Measurements from ENCODE around the gene PAH.

Gene PAH

DNA sequence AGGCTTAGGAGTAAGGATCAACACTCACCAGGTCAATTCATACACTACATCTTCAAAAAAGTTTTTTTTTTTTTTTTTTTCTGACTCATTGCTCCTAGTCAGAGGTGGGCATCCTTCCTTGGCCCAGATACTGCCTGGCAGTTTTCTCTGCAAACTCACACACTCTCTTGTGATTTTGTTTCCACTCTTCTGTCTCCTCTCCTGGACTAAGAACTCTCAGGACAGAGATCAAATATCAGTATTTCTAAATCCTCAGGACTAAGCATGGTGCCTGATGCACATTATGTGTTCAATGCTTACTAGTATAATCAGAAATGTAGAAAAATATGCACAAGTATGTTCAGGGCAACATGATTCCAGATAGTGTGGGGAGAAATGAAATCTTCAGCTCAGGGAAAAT is 10.2 kb upstream of the PAH start:
- TF ChIP-seq ZNF274 (IDR thresholded peaks at IDR 0.05; ENCODE audit: low read depth, low read length), result no peak
- H3K4me3 ChIP-seq (ENCODE audit: low read length), result no peak overlapping the region

DNA sequence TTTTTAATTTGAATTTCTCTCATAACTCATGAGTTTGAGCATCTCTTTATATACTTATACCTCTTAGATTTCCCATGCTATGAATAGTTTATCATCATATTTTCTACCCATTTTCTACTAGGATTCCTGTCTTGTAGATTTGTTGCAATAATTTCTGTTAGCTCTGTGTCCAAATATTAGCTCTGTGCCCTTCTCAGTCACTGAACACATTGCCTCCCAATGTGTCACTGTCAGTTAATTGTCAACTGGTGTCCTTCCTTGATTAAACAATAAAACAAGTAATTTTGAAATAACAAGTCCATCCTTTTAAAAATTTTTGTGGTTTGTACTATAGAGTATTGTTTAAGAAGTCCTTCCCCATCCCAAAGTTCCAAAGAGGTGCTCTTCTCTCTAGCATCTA is 4.2 kb upstream of the PAH start:
- H3K4me3 ChIP-seq (ENCODE audit: low read length), result no peak overlapping the region
- no peak for TF ChIP-seq ZNF274 (IDR thresholded peaks at IDR 0.05; ENCODE audit: low read depth, low read length)

- TF ChIP-seq ZNF274 (IDR thresholded peaks at IDR 0.05; ENCODE audit: low read depth, low read length), result no peak
- H3K4me3 ChIP-seq (ENCODE audit: low read length), result no peak overlapping the region
These were observed 3.2 kb upstream of the PAH start for GRCh38 chr12:102920271-102920670.

- H3K4me3 ChIP-seq (ENCODE audit: low read length), result no peak overlapping the region
- no peak for TF ChIP-seq ZNF274 (IDR thresholded peaks at IDR 0.05; ENCODE audit: low read depth, low read length)
These were observed 1.8 kb upstream of the PAH start for GRCh38 chr12:102918840-102919239.

GRCh38 chr12:102916252-102917025 is 605 bp downstream of the PAH start:
- TF ChIP-seq ZNF274 (IDR thresholded peaks at IDR 0.05; ENCODE audit: low read depth, low read length), result no peak

GRCh38 chr12:102913453-102914226 is 3.4 kb downstream of the PAH start:
- no peak for TF ChIP-seq ZNF274 (IDR thresholded peaks at IDR 0.05; ENCODE audit: low read depth, low read length)
- no peak overlapping the region for H3K4me3 ChIP-seq (ENCODE audit: low read length)

More at GRCh38 chr12:102916252-102917025, 605 bp downstream of the PAH start:
- H3K4me3 ChIP-seq (ENCODE audit: low read length), result no peak overlapping the region

- H3K4me3 ChIP-seq (ENCODE audit: low read length), result no peak overlapping the region
- no peak for TF ChIP-seq ZNF274 (IDR thresholded peaks at IDR 0.05; ENCODE audit: low read depth, low read length)
These were observed 4.8 kb downstream of the PAH start for GRCh38 chr12:102912258-102912657.

DNA sequence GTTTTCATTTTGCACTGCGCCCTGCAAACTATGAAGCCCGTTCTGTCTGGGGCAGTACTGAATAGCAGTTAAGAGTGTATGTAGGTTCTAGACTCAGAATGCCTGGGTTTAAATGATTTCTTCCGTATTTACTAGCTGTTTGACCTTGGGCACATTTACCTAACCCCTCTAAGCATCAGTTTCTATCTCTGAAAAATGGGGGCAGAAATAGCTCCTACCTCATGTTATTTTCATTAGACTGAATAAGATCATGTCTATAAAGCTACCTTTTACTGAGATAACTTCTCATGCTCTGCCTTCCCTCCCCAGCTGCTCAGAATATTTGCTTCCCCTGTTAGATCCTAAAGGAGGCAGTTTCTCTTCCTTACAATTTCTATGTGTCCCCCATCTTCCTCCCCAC is 5.7 kb downstream of the PAH start:
- TF ChIP-seq ZNF274 (IDR thresholded peaks at IDR 0.05; ENCODE audit: low read depth, low read length), result no peak
- H3K4me3 ChIP-seq (ENCODE audit: low read length), result no peak overlapping the region

- no peak overlapping the region for H3K4me3 ChIP-seq (ENCODE audit: low read length)
- no peak for TF ChIP-seq ZNF274 (IDR thresholded peaks at IDR 0.05; ENCODE audit: low read depth, low read length)
These were observed 6.3 kb downstream of the PAH start for GRCh38 chr12:102910792-102911191.

- no peak for TF ChIP-seq ZNF274 (IDR thresholded peaks at IDR 0.05; ENCODE audit: low read depth, low read length)
- no peak overlapping the region for H3K4me3 ChIP-seq (ENCODE audit: low read length)
These were observed 6.9 kb downstream of the PAH start for GRCh38 chr12:102910137-102910536.

- TF ChIP-seq ZNF274 (IDR thresholded peaks at IDR 0.05; ENCODE audit: low read depth, low read length), result no peak
These were observed 9.1 kb downstream of the PAH start for GRCh38 chr12:102907918-102908317.

GRCh38 chr12:102905229-102905628 is 11.8 kb downstream of the PAH start:
- TF ChIP-seq ZNF274 (IDR thresholded peaks at IDR 0.05; ENCODE audit: low read depth, low read length), result no peak
- no peak overlapping the region for H3K4me3 ChIP-seq (ENCODE audit: low read length)

More at GRCh38 chr12:102907918-102908317, 9.1 kb downstream of the PAH start:
- no peak overlapping the region for H3K4me3 ChIP-seq (ENCODE audit: low read length)

GRCh38 chr12:102903337-102904007 is 13.6 kb downstream of the PAH start:
- TF ChIP-seq ZNF274 (IDR thresholded peaks at IDR 0.05; ENCODE audit: low read depth, low read length), result no peak

DNA sequence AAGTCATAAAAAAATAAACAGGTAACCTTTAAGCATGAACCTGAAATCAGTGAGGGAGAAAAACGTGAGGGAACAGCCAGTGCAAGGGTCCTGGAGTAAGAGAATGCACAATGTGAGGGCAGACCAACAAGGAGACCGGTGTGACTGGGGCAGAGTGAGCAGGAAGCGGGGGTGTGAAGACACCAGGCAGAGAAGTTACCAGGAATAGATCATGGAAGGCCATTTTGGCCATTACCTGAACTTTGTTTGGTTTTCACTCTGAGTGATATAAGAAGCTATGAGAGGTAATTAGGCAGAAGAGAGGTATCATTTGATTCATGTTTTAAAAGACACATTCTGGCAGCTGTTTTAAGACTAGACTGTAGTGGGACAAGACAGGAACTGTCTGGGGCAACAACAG is 15.0 kb downstream of the PAH start:
- TF ChIP-seq ZNF274 (IDR thresholded peaks at IDR 0.05; ENCODE audit: low read depth, low read length), result no peak
- H3K4me3 ChIP-seq (ENCODE audit: low read length), result no peak overlapping the region

More at GRCh38 chr12:102903337-102904007, 13.6 kb downstream of the PAH start:
- H3K4me3 ChIP-seq (ENCODE audit: low read length), result no peak overlapping the region

Data from GM08714 (cell line).